ENCODE results near the gene BMP7.
"Not testable (repeated sequence)": the region's sequence is repeated elsewhere in the genome, so short reads cannot be mapped to it uniquely, and the experiment has no call there.

Gene BMP7

DNA sequence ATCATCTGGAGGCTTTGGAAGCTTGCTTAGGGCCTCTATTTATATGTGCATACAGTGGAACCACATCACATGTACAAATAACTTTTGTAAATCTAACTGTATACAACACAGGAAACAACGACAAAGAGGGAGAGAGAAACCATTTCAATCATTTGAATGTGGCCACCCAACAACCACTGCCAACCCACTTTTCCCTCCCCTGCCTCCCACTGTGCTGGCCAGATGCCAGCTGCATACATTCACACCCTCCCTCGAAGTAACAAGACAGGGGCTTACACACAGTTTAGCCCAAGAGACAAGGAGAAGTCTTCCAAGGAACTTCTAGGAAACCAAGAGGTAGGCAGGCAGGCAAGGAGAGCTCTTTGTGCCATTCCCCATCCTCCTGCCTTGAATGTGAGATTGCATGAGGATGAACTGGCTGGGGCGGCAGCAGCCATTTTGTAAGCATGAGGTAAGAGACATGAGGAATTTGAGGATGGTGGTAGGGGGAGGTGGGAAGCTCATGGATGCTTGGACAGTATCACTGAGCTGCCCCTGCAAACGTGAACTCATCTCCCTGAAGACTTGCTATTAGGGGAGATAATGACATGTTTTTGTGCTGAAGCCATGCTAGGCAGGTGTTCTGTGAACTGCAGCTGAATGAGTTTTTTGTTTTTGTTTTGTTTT lies 18.2 kb downstream of the BMP7 start:
- DNase-seq = no peak

DNA sequence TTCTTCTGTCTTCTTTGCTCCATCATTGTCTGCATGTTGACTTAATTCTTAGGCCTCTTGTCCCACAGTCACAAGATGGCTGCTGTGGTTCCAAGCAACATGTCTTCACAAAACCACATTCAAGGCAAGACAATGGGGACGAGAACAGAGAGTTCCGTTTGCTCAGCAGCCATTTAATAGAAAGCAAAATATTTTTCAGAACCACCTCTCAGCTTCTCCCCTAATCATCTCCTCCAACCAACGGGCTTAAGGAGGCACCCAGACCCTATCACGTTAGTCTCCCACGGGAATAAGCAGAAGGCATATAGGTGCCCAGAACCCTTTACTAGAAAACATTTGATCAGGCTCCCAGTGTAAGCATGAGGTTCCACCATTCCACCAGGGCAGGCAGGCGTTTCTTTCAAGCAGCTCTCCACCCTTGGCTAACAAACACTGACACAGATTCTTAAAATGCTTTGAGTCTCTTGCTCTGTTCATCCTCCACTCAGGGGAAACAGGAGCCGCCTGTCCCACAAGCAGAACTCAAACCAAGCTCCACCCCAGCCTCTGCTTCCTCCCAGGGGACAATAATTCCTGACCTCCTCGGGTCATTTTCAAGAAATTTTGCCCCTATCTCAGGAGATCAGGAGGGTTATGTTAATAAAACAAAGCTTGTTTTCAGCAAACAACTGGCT lies 19.0 kb downstream of the BMP7 start:
- DNase-seq = no peak

DNA sequence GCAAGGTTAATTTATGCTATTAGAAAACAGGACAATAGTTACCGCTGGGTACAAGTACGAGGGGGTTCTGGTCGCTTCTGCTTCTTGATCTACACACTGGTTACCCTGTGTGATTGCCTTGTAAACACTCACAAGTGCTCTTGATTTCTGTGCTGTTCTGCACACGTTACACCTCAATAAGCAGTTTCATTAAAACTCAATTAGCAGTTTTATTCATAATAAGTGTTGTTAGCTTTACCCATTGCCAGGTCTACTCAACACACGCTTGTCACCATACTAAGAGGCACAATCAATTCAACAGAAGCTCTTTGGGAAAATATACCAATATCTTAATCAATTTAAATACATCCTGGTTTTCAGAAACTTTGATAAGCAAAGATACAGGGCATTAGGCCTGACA lies 20.4 kb downstream of the BMP7 start:
- no peak for DNase-seq

DNA sequence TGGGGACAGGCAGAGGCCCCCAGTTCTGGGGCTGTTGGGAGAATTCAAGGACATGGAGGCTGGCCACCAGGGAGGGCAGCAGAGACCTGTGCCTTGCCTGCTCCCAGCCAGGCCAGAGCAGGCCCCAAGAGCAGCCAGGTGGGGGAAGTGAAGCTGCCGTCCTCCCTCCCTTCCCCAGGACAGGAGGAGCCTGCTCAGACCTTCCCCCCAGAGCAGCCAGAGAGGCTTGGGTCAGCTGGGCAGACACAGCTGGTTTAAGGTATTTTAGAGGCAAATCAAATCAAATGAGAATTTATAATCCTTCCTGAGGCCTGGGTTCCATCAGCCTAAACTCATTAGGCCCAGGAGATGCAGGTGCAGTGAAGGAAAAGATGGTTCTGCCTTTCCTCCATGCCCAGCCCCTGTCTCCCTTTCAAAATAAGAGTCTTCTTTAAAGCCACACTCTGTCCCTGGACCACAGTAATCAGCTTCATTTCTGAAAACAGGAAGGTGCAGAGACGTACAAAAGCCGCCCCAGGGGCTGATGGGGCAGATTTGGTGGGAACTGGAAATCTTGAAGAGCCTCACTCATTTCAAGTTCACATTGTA lies 21.7 kb downstream of the BMP7 start:
- DNase-seq = no peak

DNA sequence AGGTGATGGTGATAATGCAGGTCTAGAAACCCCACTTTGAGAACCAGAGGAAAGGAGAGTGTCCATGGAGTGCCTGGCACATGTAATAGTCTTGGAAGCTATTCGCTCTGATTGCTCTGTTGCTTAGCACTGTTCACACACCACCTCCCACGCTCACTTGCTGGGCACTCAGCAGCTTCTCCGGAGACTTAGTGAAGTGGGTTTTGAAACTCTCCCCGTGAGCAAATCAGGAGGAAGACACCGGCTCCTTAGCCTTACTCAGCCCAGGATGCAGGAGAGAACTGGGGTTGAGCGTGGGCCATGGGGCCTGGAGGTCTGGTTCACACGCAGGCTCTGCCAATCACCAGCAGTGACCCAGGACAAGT lies 22.2 kb downstream of the BMP7 start:
- DNase-seq = no peak

DNA sequence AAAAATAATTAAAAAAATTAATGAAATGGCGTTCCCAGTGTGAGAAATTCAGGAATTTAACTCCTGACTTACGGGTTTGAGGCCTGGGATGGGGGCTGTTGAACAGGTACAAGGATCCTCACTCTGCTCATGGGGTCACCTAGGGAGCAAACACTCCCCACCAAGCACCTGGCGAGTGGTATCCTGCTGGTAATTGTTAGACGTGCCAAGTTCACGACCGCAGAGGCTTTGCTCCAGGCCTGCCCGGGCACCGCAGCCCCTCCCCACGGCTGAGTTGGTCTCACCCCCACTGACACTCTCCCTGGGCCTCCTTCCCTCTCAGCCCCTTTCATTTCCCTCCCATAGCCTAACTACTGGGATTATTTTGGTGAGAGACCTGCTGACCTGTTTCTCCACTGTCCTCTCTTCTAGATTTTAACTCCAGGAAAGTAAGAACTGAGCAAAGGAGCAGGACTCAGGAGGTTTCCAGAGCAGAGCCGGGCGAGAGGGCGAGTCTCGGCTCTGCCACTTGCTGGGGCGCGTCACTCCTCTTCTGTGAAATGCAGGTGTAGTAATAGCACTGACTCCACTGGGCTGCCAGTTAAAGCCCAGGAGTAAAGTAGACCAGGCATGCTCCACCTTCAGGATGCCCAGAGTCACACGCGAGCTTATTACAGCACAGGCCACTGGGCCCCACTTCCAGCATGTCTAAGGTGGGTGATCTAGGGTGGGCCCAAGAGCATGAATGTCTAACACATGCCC lies 22.8 kb downstream of the BMP7 start:
- DNase-seq = no peak

DNA sequence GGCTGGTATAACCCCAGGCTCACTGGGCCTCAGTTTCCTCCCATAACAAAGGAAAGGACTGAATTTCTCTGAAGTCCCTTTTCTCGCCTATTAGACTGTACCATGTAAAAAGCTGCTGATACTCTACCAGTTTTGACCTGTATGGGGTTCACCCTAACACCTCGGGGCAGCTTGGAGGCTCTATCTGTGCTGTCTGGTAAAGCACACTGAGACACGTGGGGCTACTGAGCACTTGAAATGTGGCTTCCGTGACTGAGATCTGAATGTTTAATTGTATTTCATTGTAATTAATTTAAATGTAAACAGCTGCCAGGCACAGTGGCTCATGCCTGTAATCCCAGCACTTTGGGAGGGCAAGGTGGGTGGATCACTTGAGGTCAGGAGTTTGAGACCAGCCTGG lies 24.0 kb downstream of the BMP7 start:
- no peak for DNase-seq

DNA sequence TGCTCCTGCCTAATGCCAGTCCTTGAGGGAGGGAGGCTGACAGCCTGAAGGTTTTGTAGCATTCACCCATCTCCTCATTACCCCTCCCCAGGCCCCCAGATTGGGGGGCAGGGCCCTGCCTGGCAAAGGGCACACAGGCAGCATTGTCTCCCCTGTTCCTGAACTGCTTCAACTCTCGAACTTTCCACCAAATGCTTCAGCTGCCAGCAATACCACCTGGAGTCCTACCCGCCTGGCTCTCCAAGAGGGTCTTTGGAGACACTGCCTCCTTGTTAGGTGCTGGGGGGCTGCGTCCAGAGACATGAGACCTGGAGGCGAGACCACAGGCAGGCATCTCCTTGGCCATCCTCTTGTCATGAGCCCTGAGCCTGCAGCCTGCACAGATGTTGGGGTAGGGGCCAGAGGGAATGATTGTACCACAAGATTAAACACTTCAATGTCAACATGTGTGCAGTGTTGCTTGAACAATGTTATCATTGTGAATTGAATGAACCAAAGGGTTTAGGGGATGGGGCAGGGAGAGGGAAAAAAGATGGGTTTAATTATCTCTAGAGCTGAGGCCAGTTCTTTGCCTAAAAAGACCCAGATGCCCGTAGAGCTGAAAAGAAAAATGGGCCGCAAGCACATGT lies 25.0 kb downstream of the BMP7 start:
- DNase-seq = no peak

DNA sequence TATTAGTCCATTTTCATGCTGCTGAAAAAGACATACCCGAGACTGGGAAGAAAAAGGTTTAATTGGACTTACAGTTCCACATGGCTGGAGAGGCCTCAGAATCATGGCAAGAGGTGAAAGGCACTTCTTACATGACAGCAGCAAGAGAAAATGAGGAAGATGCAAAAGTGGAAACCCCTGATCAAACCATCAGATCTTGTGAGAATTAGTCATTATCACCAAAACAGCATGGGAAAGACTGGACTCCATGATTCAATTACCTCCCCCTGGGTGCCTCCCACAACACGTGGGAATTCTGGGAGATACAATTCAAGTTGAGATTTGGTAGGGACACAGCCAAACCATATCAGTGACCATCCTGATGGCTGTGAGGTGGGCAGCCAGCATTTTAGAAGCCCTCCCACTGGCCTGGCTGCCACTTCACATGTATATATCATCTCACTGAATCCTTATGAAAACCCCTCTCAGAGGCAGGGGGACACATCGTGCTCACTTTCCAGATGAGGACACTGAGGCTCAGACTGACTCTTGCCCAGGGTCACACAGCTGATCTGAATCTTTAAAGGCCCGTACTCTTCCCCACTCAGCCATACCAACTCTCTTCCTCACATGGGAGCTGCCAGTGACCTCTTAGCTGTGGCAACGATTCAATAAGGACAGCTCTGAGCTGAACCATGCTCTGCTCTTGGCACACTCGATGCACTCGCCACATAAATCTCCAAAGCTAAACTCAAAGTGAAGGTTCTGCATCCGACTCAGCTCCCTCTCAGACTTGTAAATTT lies 25.7 kb downstream of the BMP7 start:
- DNase-seq = no peak

DNA sequence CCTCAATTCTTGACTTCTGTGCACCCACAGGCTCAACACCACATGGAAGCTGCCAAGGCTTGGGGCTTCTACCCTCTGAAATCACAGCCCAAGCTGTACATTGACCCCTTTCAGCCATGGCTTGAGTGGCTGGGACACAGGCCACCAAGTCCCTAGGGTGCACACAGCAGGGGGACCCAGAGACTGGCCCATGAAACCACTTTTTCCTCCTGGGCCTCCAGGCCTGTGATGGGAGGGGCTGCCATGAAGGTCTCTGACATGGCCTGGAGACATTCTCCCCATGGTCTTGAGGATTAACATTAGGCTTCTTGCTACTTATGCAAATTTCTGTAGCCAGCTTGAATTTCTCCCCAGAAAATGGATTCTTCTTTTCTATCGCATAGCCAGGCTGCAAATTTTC lies 26.7 kb downstream of the BMP7 start:
- not testable (repeated sequence) for DNase-seq

DNA sequence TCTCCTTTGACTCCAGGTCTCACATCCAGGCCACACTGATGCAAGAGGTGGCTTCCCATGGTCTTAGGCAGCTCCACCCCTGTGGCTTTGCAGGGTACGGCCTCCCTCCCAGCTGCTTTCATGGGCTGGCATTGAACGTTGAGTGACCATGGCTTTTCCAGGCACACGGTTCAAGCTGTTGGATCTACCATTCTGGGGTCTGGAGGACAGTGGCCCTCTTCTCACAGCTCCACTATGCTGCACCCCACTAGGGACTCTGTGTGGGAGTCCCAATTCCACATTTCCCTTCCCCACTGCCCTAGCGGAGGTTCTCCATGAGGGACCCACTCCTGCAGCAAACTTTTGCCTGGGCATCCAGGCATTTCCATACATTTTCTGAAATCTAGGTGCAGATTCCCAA lies 27.1 kb downstream of the BMP7 start:
- not testable (repeated sequence) for DNase-seq

DNA sequence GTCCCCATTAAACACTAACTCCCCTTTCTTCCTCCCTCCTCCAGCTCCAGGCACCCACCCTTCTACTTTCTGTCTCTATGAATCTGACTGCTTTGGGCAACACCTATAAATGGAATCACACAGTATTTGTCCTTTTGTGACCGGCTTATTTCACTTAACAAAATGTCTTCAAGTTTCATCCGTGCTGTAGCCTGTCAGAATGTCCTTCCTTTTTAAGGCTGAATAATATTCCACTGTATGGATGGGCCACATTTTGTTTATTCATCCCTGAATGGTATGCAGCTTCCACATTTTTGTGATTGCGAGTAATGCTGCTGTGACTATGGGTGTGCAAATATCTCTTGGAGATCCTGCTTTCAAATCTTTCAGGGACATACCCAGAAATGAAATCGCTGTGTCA lies 28.4 kb downstream of the BMP7 start:
- no peak for DNase-seq

DNA sequence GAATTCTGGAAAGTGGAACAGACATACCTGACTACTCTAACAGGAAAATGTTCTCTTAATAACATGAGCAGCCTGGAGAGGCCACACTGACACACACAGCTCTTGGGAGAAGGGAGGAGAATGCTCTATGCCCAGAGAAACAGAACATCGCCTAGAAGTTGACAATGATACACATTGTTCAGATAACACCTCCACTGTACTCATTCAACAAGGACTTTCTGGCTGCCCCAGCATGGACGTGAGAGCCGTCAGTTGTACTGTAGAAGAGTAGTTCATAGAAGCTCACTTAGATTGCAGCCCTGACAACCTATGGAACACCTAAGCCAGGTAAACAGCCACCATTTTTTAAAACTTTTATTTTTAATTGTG lies 28.9 kb downstream of the BMP7 start:
- DNase-seq = no peak

DNA sequence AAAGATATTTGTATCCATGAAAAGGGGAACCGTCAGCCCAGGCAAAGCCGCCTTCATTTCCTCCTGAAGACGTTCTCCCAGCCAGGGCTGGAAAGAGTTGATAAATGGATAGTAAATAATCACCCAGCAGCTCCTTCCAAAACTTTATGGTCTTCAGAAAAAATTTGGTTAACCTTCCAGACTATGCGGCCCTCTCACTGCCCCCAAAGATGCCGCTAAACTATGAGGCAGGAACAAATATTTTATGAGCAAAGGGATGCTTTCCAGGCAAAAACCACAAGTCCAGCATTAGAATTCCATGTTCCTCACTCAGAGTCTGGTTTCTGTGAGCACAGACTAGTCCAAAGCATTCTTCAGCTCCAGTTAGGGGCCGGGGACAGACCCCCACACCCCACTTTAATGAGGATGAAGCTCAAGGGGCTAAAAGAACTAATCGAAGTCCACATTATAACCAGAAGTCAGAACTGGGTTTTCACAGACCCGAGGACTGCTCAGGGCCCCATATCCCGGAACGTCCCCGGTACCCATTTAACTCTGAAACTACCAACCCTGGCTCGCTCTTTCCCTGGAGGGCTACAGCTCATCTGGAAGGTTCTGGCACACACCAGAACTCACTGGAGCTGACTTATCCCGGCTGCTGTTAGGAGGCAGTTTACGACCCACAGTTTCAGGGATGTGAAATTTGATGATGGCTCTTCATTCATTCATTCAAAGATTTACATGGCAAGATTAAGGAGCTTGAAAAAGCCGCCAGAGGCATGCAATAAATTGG lies 29.4 kb downstream of the BMP7 start:
- DNase-seq = no peak

DNA sequence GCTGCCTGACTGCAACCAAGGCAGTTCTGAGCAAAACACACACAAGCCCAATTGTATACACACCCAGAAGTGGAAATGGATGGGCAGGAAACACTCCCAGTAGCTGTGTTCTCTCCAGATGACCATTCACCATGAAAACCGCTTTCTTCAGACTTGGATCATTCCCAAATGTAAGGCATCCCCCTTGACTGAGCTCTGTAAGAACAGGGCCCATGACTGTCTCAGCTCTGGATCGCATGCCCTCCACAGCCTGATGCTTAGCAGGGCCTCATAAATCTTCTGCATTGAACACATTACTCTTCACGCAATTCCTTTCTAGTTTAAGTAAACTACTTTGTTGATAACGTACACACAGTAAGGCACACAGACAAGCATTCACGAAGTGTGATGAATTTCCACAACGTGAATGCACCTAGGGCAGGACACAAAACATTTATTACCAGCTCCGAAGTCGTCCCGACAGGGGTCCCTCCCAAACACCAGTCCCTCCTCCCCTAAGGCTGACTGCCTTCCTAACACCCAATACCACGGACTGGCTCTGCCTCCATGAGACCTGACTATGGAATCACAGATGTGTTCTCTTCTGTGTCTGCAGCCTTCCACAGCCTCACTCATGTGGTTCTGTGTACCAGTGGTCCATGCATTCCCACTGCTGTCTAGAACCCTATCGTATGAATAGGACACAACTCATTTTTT lies 31.7 kb downstream of the BMP7 start:
- DNase-seq = no peak

DNA sequence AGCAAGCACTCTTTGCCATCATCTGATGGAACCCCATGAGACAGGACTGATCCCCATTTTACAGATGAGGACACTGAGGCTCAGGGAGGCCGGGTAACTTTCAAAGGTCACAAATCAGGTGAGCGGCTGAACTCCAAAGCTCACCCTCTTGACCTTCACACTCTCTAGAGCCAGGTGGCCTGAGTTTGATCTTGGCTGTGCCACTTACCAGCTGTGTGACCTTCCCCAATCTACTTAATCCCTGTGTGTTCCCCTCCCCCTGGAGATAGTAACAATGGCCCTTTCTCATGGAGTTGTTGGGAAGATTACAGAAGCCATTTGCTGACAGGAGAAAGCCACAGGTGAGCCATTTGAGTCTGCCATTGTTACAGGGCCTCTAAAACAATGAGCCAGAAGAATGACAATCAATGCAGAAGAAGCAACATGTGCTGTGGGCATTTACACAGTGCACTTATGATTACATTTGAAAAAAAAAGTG lies 34.5 kb downstream of the BMP7 start:
- no peak for DNase-seq

DNA sequence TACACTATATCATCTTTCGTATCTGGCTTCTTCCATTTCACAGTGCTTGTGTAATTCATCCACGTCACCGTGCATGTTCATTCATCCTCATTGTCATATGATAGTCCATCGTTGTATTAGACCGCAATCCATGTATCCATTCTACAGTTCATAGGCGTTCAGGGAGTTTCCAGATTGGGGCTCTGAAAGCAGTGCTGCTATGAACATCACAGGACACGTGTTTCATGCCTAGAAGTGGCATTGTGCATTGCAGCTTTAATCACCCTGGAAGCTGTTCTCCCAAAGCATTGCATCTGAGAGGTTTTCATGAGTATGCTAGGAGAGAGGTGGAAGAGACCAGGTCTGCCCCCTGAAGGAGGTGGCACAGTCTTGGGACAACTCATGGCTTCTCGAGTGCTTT lies 35.3 kb downstream of the BMP7 start:
- DNase-seq = no peak

DNA sequence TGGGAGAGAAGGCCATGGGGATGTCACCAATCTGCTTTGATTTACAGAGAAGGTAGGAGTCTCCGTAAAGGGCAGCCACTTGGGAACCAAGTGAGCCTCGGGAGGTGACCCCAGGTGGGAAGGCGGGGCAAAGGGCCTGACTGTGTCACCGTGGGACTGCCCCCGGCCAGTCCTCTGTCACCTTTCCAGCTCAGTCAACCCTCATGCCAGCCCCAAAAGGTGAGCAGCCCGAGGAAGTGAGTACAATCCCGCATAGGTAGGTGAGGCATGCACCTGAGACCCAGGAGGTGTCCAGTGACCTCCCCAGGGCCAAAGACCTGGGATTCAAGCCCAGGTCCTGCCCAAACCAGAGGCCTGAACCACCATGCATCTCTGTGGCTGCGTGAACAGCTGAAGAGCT lies 36.2 kb downstream of the BMP7 start:
- DNase-seq = no peak

DNA sequence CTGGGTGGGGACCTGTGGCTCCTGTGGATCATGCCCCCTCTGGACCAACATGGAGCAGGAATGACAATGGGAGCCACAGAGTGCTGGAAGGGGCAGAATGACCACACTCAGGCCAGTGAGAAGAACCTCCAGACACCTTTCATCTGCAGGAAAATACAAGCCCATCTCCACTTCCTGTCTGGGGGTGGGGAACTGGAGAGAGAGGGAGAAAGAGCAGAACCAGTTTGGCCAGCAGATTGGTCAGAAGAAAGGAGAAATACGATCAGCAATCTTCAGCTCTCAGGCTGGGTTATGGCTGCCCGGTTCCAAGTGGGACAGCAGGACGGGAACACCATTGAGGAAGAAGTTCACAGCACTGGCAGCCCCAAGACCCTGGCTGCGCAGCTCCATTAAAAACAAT lies 37.0 kb downstream of the BMP7 start:
- DNase-seq = no peak

DNA sequence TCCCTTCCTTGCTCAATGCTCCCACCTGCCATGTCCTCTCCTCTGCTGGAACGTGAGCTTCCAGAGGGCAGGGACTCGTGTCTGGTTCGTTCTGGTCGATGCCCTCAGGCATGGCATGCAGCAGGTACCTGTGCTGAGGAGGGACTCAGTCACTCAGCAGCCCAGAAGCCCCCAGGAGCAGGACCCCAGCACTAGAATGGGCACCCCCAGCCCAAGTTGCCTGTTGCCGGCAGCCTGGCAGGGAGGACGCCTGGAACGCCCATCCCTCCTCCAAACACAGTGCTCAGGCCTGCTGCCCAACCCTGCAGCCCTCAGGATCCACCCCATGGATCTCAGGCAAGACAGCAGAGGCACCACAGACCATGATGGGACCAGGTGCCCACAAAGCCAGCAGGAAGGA lies 40.6 kb downstream of the BMP7 start:
- DNase-seq = no peak

DNA sequence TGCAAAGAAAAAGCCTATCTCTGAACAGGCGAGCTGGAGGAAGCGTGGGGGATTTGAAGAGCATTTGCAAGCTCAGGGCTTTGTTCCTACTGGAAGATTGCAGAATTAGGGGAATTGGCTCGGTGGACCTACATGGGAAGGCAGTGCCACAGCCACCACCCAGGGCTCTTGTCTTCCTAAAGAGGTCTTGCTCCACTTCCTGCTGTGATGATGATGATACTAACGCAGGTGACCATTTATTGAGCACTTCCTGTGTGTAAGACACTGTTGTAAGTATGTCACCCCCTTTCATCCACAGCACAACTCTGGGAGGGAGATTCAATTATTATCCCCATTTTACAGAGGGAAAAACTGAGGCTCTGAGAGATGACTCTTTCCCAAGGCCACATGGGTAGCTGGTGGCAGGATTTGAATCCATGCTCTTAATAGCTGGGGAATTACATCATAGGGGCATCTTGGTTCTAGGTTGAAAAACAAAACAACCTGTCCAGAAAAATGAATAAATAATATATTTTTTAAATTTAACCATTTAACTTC lies 41.2 kb downstream of the BMP7 start:
- no peak for DNase-seq

Data from Kasumi-1 (cell line).